Breast epithelium (tissue), 3 donors: ENCODE data around the gene RPE65.

Source experiments
- POLR2A ChIP-seq: fragments of 450-650 bp; IDR thresholded peaks from one replicate; pipeline ENCODE4 v1.6.1; 2016; ENCODE audit warnings: antibody characterized with exemption, mild to moderate bottlenecking, moderate library complexity
- TF ChIP-seq, protein P1 (sequence below), 3 donors: fragments of 450-650 bp; IDR thresholded peaks; one replicate each; pipeline ENCODE4 v1.5.1; 2016 to 2017; ENCODE audit warnings: antibody characterized with exemption in 3 of 3, mild to moderate bottlenecking in 3 of 3, moderate library complexity in 3 of 3

DNA sequence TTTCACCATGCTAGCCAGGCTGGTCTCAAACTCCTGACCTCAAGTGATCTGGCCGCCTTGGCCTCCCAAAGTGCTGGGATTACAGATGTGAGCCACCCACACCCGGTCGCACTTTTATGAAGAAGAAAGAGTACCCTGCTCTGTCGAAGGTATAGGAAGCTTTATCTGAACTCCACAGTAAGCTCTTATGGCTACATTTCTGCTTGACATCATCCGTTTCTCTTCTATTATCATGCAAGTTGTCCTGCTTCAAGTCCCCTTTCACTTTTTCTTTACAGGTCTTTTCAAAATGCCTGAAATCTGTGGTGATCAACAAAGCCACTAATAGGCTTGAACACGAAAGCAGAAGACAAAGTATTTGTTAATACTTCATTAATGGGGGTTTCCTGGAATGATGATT, 4.0 kb downstream of the RPE65 start:
- TF ChIP-seq, protein P1, sequence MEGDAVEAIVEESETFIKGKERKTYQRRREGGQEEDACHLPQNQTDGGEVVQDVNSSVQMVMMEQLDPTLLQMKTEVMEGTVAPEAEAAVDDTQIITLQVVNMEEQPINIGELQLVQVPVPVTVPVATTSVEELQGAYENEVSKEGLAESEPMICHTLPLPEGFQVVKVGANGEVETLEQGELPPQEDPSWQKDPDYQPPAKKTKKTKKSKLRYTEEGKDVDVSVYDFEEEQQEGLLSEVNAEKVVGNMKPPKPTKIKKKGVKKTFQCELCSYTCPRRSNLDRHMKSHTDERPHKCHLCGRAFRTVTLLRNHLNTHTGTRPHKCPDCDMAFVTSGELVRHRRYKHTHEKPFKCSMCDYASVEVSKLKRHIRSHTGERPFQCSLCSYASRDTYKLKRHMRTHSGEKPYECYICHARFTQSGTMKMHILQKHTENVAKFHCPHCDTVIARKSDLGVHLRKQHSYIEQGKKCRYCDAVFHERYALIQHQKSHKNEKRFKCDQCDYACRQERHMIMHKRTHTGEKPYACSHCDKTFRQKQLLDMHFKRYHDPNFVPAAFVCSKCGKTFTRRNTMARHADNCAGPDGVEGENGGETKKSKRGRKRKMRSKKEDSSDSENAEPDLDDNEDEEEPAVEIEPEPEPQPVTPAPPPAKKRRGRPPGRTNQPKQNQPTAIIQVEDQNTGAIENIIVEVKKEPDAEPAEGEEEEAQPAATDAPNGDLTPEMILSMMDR (IDR thresholded peaks at IDR 0.05) = no peak
- TF ChIP-seq POLR2A = no peak
